H9 (cell line): Measurements from ENCODE around the gene BMPR1A. TPM values are rescaled to one million over a fixed set of nuclear protein-coding genes. Genes with fewer than 3 reads are reported as not detected.
"Not testable (repeated sequence)": the region's sequence is repeated elsewhere in the genome, so short reads cannot be mapped to it uniquely, and the experiment has no call there.

Experiments
- DNase-seq: peaks from one replicate; pipeline ENCODE4 v3.0.0-alpha.2; 2017
- H2AFZ ChIP-seq: one replicate; pipeline ENCODE4 v1.6.1; 2013; ENCODE audit warnings: mild to moderate bottlenecking, low read length, control low read depth, moderate library complexity
- H2AK5ac ChIP-seq: 2 replicates; pipeline ENCODE4 v1.6.1; 2013; ENCODE audit warnings: low read length, control low read depth, mixed read lengths; ENCODE audit not compliant: insufficient read length
- H2BK120ac ChIP-seq: one replicate; pipeline ENCODE4 v1.6.1; 2013; ENCODE audit warnings: low read depth, mild to moderate bottlenecking, low read length, control low read depth, inconsistent platforms; ENCODE audit not compliant: poor library complexity, severe bottlenecking
- H2BK12ac ChIP-seq: 2 replicates; pipeline ENCODE4 v1.6.1; 2013; ENCODE audit warnings: low read length, control low read depth, mixed read lengths, low read depth; ENCODE audit not compliant: insufficient read length
- H2BK15ac ChIP-seq: 2 replicates; pipeline ENCODE4 v1.6.1; 2013; ENCODE audit warnings: low read depth, low read length, control low read depth
- H2BK20ac ChIP-seq: one replicate; pipeline ENCODE4 v1.6.1; 2013; ENCODE audit warnings: low read depth, mild to moderate bottlenecking, low read length, control low read depth, inconsistent platforms; ENCODE audit not compliant: poor library complexity, severe bottlenecking
- H2BK5ac ChIP-seq: 2 replicates; pipeline ENCODE4 v1.6.1; 2013; ENCODE audit warnings: low read length, control low read depth, mixed read lengths; ENCODE audit not compliant: insufficient read length
- H3K14ac ChIP-seq: 2 replicates; pipeline ENCODE4 v1.6.1; 2013; ENCODE audit warnings: low read length, control low read depth; ENCODE audit not compliant: insufficient read depth
- H3K18ac ChIP-seq: 2 replicates; pipeline ENCODE4 v1.6.1; 2013; ENCODE audit warnings: low read depth, mild to moderate bottlenecking, mixed read lengths, low read length, control low read depth; ENCODE audit not compliant: insufficient read length
- H3K23ac ChIP-seq: 2 replicates; pipeline ENCODE4 v1.6.1; 2013; ENCODE audit warnings: low read length, control low read depth, mixed read lengths, low read depth; ENCODE audit not compliant: insufficient read length
- H3K23me2 ChIP-seq: 2 replicates; pipeline ENCODE4 v1.6.1; 2013; ENCODE audit warnings: low read depth, mild to moderate bottlenecking, mixed read lengths, low read length, control low read depth; ENCODE audit not compliant: insufficient read length, poor library complexity, severe bottlenecking
- H3K27ac ChIP-seq: 2 replicates; pipeline ENCODE4 v1.5.1; 2013; ENCODE audit warnings: low read length, control low read depth, mixed read lengths, low read depth; ENCODE audit not compliant: insufficient read length
- H3K27me3 ChIP-seq: 2 replicates; pipeline ENCODE4 v1.6.1; 2013; ENCODE audit warnings: low read length, control low read depth, inconsistent platforms; ENCODE audit not compliant: insufficient read depth
- H3K4ac ChIP-seq: 2 replicates; pipeline ENCODE4 v1.6.1; 2013; ENCODE audit warnings: low read depth, mild to moderate bottlenecking, control low read depth, inconsistent platforms, low read length, moderate library complexity
- H3K4me1 ChIP-seq: 2 replicates; pipeline ENCODE4 v1.6.1; 2013; ENCODE audit warnings: low read length, control low read depth, inconsistent platforms; ENCODE audit not compliant: insufficient read depth
- H3K4me2 ChIP-seq: 2 replicates; pipeline ENCODE4 v1.6.1; 2013; ENCODE audit warnings: low read length, control low read depth, mixed read lengths; ENCODE audit not compliant: insufficient read length, insufficient read depth
- H3K56ac ChIP-seq: 2 replicates; pipeline ENCODE4 v1.6.1; 2013; ENCODE audit warnings: low read depth, mild to moderate bottlenecking, mixed read lengths, low read length, control low read depth; ENCODE audit not compliant: insufficient read length
- H3K79me1 ChIP-seq: 2 replicates; pipeline ENCODE4 v1.6.1; 2013; ENCODE audit warnings: low read depth, mild to moderate bottlenecking, moderate library complexity, low read length, control low read depth, inconsistent platforms; ENCODE audit not compliant: insufficient read depth, poor library complexity, severe bottlenecking
- H3K79me2 ChIP-seq: 2 replicates; pipeline ENCODE4 v1.6.1; 2013; ENCODE audit warnings: low read length, control low read depth, inconsistent platforms; ENCODE audit not compliant: insufficient read depth
- H3K9ac ChIP-seq: 2 replicates; pipeline ENCODE4 v1.6.1; 2013; ENCODE audit warnings: low read length, control low read depth, mixed read lengths; ENCODE audit not compliant: insufficient read length; ENCODE audit errors: extremely low read depth
- H3K9me3 ChIP-seq: one replicate; pipeline ENCODE4 v1.6.1; 2013; ENCODE audit warnings: low read depth, low read length, inconsistent platforms; ENCODE audit not compliant: control insufficient read depth
- H3T11ph ChIP-seq: one replicate; pipeline ENCODE4 v1.6.1; 2013; ENCODE audit warnings: mild to moderate bottlenecking, low read length, control low read depth, inconsistent platforms
- H4K20me1 ChIP-seq: one replicate; pipeline ENCODE4 v1.6.1; 2013; ENCODE audit not compliant: control insufficient read depth, insufficient read length, insufficient read depth
- H4K5ac ChIP-seq: 2 replicates; pipeline ENCODE4 v1.6.1; 2013; ENCODE audit warnings: low read depth, mild to moderate bottlenecking, mixed read lengths, low read length, control low read depth; ENCODE audit not compliant: insufficient read length
- H4K8ac ChIP-seq: replicated peaks from 2 replicates; pipeline ENCODE4 v1.6.1; 2013; ENCODE audit warnings: low read length, control low read depth, mixed read lengths, low read depth; ENCODE audit not compliant: insufficient read length
- H4K91ac ChIP-seq: 2 replicates; pipeline ENCODE4 v1.6.1; 2013; ENCODE audit warnings: low read depth, mild to moderate bottlenecking, moderate library complexity, mixed read lengths, low read length, control low read depth; ENCODE audit not compliant: insufficient read length
- H3K27ac Mint-ChIP-seq, 3 experiments: 2 replicates in 2 of 3; 3 replicates in 1 of 3; pipeline ENCODE4 v1.8.0; 2020 to 2021; ENCODE audit warnings: mixed read lengths in 3 of 3, mild to moderate bottlenecking in 1 of 3, moderate library complexity in 1 of 3
- H3K27me3 Mint-ChIP-seq: 2 replicates; pipeline ENCODE4 v1.8.0; 2021; ENCODE audit warnings: low read depth, mild to moderate bottlenecking, moderate library complexity, mixed read lengths
- H3K36me3 Mint-ChIP-seq, 3 experiments: 2 replicates in 2 of 3; 3 replicates in 1 of 3; pipeline ENCODE4 v1.8.0; 2020 to 2021; ENCODE audit warnings: low read depth in 3 of 3, mixed read lengths in 3 of 3; ENCODE audit not compliant: insufficient read depth in 1 of 3
- H3K4me1 Mint-ChIP-seq, 2 experiments: 2 replicates each; pipeline ENCODE4 v1.8.0; 2020; ENCODE audit warnings: mixed read lengths in 2 of 2
- H3K4me3 Mint-ChIP-seq, 2 experiments: 2 replicates in 1 of 2; 3 replicates in 1 of 2; pipeline ENCODE4 v1.8.0; 2020 to 2021; ENCODE audit warnings: mild to moderate bottlenecking in 2 of 2, mixed read lengths in 2 of 2, moderate library complexity in 1 of 2
- H3K9me3 Mint-ChIP-seq, 2 experiments: 2 replicates in 1 of 2; 3 replicates in 1 of 2; pipeline ENCODE4 v1.8.0; 2020; ENCODE audit warnings: mild to moderate bottlenecking in 2 of 2, mixed read lengths in 2 of 2, moderate library complexity in 1 of 2
- CTCF ChIP-seq: fragments of 200-600 bp; sonication (generic); conservative IDR thresholded peaks from 3 replicates; pipeline ENCODE4 v1.8.0; 2021; ENCODE audit warnings: antibody characterized with exemption, mild to moderate bottlenecking
- WGBS: extraction: QIAGEN DNeasy Blood & Tissue Kit; methylation state at CpG from one replicate; pipeline ENCODE4 v1.1.7; 2013; ENCODE audit warnings: missing lambda C conversion rate, low lambda C conversion rate, mixed read lengths; ENCODE audit not compliant: insufficient read length; ENCODE audit errors: extremely low coverage; 5-methylcytosine and 5-hydroxymethylcytosine counted together
- total RNA-seq: library from RNA; stranded (reverse); gene quantifications from 2 replicates; pipeline ENCODE4 v1.2.1, GENCODE V29; 2021

BMPR1A gene
- total RNA-seq, 1 experiment from 2014 or later = 138 TPM

- Histone ChIP-seq H4K8ac (no peak overlapping the region), H2BK120ac (no peak overlapping the region), H2BK15ac (no peak overlapping the region), H4K91ac (no peak overlapping the region), H3K27me3 (no peaks in the 10 kb centered on the region), H3K23ac (no peak overlapping the region), H2BK20ac (no peak overlapping the region), H3K79me2 (no peaks in the 10 kb centered on the region), H3K9me3 (no peaks in the 10 kb centered on the region), H2BK12ac (no peak overlapping the region), H3K4ac (no peak overlapping the region), H3K4me1 (no peaks in the 10 kb centered on the region), H2AK5ac (no peak overlapping the region), H3K4me2 (no peak overlapping the region), H2BK5ac (no peak overlapping the region), H2AFZ (no peak overlapping the region), H3K23me2 (no peaks in the 10 kb centered on the region), H4K5ac (no peak overlapping the region), H3K14ac (no peak overlapping the region; the same call in 1 of the 2 replicates), H3K79me1 (no peaks in the 10 kb centered on the region), H3T11ph (no peak overlapping the region), H3K18ac (no peak overlapping the region), H3K27ac (no peak overlapping the region), H4K20me1 (no peaks in the 10 kb centered on the region), H3K9ac (no peak overlapping the region), H3K56ac (no peak overlapping the region)
- Mint-ChIP-seq H3K36me3 (peaks cover 0 to under 1% (median 0%) of the 10 kb centered on the region in 3 experiments; a peak in 2 of 7 replicates), H3K27me3 (peaks cover 2% of the 10 kb centered on the region), H3K4me3 (no peak overlapping the region), H3K4me1 (peaks cover 3 to 4% of the 10 kb centered on the region in 2 experiments), H3K9me3 (no peaks in the 10 kb centered on the region; a peak in 2 of 5 replicates), H3K27ac (no peak overlapping the region)
- no peak for DNase-seq
- TF ChIP-seq CTCF = no peak
- WGBS = no CpG with 5 or more reads among the region's 2 CpGs
These were observed 181.8 kb downstream of the BMPR1A start for GRCh38 chr10:86938260-86938659.

GRCh38 chr10:86940076-86940475 lies 183.7 kb downstream of the BMPR1A start:
- H3K9me3 Mint-ChIP-seq, H4K91ac ChIP-seq, H3K27me3 Mint-ChIP-seq, DNase-seq, H3K36me3 Mint-ChIP-seq, H2AK5ac ChIP-seq, H2BK15ac ChIP-seq, H3K4me1 Mint-ChIP-seq, H3K27ac ChIP-seq, H3K4ac ChIP-seq, H3K4me2 ChIP-seq, H3K23me2 ChIP-seq, H3K27me3 ChIP-seq, H3K56ac ChIP-seq, H4K5ac ChIP-seq, H2BK12ac ChIP-seq, H3K4me3 Mint-ChIP-seq, H3K79me1 ChIP-seq, H3K79me2 ChIP-seq, H3K9ac ChIP-seq, H2AFZ ChIP-seq, H4K20me1 ChIP-seq, H2BK120ac ChIP-seq, H2BK20ac ChIP-seq, H3K18ac ChIP-seq, H3T11ph ChIP-seq, H3K23ac ChIP-seq, H2BK5ac ChIP-seq, H3K4me1 ChIP-seq, H4K8ac ChIP-seq, H3K14ac ChIP-seq, H3K27ac Mint-ChIP-seq, H3K9me3 ChIP-seq: not testable (repeated sequence)
- no CpG with 5 or more reads among the region's 16 CpGs for WGBS
